RCC 7860 (cell line): ENCODE data around the gene PTPN23.
A peak's percentile ranks its signal among the peaks of the same experiment; 100 is the strongest.
"Not testable (repeated sequence)": the region's sequence is repeated elsewhere in the genome, so short reads cannot be mapped to it uniquely, and the experiment has no call there.

Experiments used
- DNase-seq: peaks from one replicate; pipeline ENCODE4 v3.0.0-alpha.2; 2015; ENCODE audit warnings: low spot score
- FAIRE-seq: peaks from 2 replicates; lab custom pipeline; 2012; peaks lifted over from hg19 to GRCh38; lab: Jason Lieb, UNC

PTPN23 gene

GRCh38 chr3:47367631-47368030, 13.2 kb upstream of the PTPN23 start:
- FAIRE-seq = no peak
- no peak for DNase-seq

- not testable (repeated sequence) for FAIRE-seq, DNase-seq
Observed at GRCh38 chr3:47370020-47370419, 10.8 kb upstream of the PTPN23 start.

DNA sequence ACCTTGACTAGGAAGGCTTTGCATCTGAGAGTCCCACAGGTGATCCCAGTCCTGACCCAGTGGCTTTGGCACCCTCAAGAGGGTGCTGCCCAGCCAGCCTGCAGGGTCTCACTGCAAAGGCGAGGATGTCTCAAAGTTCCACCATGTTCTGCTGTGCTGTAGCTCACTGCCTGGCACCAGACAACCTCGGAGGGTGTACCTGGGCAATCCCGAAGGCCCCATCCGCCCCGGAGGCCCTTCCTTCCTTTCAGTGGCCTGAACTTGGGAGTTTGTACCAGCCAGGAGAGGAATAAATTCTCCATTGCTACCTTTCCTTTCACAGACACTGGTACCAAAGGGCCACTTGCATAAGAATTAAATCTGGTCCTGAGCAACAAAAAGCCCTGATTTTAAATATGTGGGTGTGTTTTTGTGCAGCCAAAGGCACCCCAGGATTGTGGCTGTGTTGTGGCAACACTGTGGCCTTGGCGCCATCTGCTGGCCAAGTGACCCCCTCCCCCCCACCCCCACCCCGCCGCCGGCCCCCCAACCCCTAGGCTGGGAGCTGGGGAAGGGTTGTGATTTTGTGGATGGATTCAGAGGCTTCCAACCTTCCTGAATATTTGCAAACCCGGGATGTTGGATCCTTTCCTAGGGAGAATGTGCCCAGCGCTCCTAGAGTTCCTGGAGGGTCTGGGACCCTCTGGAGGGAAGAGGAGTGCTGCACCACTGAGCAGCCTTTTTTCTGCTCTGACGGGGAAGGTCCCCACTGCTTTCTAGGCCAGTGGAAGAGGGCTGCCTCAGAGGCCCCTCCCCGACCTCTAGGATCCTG, 9.7 kb upstream of the PTPN23 start:
- FAIRE-seq = no peak
- DNase-seq = no peak

DNA sequence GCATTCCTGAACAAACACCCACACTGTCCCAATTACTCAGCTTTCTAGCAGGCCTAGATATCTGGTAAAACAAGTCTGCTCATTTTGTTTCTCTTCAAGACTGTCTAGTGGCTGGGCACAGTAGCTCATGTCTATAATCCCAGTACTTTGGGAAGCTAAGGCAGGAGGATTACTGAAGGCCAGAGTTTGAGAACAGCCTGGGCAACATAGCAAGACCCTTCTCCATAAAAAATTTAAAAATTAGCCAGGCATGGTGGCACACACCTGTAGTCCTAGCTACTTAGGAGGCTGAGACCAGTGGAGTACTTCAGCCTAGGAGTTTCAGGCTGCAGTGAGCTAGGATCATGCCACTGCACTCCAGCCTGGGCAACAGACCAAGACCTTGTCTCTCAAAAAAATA, 6.2 kb upstream of the PTPN23 start:
- DNase-seq (no peak), FAIRE-seq (no peak)

- no peak for DNase-seq
- FAIRE-seq = no peak
Observed at GRCh38 chr3:47376393-47376792, 4.4 kb upstream of the PTPN23 start.

- FAIRE-seq = no peak
- DNase-seq = no peak
Observed at GRCh38 chr3:47377186-47377585, 3.6 kb upstream of the PTPN23 start.

DNA sequence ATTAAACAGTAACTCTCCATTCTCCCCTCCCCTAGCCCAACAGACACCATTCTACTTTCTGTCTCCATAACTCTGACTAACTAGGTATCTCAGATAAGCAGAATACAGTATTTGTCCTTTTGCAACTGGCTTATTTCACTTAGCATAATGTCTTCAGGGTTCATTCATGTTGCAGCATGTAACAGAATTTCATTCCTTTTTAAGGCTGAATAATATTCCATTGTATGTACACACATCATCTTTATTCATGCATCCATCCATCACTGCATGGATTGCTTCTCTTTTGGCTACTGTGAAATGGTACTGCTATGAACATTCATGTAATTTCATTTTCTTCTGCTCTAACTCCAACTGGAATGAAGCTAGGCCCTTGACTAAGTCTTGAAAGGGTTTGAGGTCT, 2.0 kb upstream of the PTPN23 start:
- no peak for FAIRE-seq
- DNase-seq = no peak

GRCh38 chr3:47379411-47379899, 1.4 kb upstream of the PTPN23 start:
- FAIRE-seq (no peak), DNase-seq (no peak)

DNA sequence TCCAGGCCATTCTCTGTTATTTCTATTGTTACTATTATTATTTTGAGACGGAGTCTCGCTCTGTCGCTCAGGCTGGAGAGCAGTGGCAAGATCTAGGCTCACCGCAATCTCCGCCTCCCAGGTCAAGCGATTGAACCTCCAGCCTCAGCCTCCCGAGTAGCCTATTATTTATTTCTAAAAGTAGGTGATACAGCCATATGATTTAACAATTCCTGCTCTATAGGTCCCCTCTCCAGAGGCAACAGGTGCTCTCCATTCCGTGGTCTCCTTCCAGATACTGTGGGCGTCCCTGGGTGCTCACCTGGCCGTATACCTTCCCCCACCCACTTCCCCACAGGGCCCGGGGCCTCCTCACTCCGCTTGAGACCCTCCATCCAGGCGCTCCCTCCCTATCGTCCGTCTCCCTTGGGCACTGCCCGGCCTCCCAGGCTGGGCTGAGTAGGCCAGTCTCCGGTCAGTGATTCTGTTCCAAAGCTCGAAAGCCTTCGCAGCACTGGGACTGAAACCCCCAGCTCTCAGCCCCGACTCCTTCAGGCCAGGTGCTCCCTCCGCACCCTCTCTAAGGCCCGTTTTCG, 708 bp upstream of the PTPN23 start:
- DNase-seq = no peak
- FAIRE-seq = no peak

DNA sequence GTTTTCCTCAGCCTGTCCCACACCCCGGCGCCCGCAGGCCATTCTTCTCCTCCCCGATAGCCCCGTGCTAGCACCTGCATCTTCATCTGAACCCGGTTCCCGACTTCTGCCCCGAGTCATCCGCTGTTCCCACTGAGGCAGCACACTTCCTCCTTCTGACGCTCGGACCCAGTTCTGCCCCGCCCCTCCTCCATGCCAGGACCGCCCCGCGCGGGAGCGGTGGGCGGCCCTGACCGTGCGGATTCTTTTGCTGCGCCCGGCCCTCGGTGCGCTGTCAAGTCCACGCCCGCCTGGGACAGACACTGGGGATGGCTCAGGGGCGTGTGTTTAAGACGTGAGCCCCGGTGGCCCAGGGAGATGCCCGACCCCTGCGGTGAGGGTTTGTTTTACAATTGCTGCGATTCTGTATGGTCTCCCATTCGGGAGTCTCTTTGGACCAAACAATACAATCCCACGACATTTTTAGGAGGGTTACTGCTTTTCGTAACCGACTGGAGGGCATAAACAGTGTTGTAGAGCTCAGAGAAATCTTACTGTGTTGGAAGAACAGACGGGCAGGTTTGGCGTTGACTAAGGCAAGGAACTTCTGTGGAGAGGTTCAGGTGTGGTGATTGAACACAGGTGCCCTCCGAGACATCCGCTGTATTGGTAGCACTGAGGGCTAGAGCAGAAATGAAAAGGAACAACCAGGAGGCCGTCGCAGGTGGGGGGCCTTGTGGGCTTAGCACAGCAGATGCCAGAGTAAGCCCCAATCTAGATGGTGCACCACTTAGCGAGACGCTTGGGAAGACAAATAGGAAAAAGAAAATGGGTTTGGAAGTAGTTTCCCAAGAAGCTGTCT, 716 bp downstream of the PTPN23 start:
- DNase-seq = peak; percentile 73
- FAIRE-seq = no peak

DNA sequence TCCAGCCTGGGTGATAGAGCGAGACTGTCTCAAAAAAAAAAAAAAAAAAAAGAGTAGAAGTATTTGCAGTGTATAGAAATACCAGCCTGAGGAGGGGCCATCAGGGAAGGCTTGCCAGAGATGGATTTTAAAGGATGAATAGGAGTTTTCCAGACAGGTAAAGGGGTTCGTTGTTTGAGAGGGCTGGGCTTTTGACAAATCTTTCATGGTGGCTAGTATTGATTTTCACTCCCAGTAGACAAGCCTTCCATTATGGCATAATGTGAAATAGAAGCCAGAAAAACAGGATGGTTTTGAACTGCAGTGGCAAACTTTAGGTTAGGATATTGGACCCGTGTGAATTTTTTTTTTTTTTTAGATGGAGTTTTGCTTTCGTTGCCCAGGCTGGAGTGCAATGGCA, 3.6 kb downstream of the PTPN23 start:
- FAIRE-seq (no peak), DNase-seq (no peak)

DNA sequence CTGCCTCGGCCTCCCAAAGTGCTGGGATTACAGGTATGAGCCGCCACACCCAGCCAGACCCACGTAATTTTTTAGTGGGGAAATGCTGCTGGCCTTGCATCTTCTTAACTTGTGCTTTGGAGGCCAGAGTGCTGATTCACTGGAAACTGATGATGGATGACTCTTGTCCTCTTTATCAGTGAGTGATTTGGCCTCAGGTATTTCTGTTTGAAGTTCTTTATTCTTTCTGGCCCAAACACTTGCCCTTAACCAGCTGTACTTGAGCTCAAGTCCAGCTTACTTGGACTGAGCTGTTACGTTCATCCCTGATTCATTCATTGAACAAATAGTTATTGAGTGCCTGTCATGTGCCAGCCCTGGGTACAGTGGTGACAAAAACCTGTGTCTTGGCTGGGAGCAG, 4.2 kb downstream of the PTPN23 start:
- DNase-seq = peak; percentile 20
- FAIRE-seq = no peak

GRCh38 chr3:47385796-47386195, 5.0 kb downstream of the PTPN23 start:
- FAIRE-seq = no peak

GRCh38 chr3:47392933-47393332, 12.1 kb downstream of the PTPN23 start:
- DNase-seq (no peak), FAIRE-seq (no peak)

More at GRCh38 chr3:47385796-47386195, 5.0 kb downstream of the PTPN23 start:
- DNase-seq = no peak

GRCh38 chr3:47394140-47394870, 13.5 kb downstream of the PTPN23 start:
- FAIRE-seq (no peak), DNase-seq (no peak)

- FAIRE-seq = no peak
- no peak for DNase-seq
Observed at GRCh38 chr3:47394881-47395280, 14.1 kb downstream of the PTPN23 start.

DNA sequence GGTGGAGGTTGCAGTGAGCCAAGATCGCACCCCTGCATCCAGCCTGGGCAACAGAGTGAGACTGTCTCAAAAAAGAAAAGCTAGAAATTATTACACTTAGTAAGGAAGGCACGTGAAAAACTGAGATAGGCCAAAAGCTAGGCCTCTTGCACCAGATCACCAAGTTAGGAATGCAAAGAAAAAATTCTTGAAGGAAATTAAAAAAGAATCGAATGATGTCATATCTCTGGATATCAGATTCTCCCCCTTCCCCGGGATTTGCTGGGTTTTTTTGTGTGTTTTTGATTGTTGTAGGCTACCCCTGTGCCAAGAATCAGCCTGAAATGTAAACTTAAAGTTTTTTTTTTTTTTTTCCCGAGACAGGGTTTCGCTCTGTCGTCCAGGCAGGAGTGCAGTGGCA, 17.4 kb downstream of the PTPN23 start:
- FAIRE-seq = no peak
- no peak for DNase-seq

- FAIRE-seq = no peak
Observed at GRCh38 chr3:47399016-47399415, 18.2 kb downstream of the PTPN23 start.

DNA sequence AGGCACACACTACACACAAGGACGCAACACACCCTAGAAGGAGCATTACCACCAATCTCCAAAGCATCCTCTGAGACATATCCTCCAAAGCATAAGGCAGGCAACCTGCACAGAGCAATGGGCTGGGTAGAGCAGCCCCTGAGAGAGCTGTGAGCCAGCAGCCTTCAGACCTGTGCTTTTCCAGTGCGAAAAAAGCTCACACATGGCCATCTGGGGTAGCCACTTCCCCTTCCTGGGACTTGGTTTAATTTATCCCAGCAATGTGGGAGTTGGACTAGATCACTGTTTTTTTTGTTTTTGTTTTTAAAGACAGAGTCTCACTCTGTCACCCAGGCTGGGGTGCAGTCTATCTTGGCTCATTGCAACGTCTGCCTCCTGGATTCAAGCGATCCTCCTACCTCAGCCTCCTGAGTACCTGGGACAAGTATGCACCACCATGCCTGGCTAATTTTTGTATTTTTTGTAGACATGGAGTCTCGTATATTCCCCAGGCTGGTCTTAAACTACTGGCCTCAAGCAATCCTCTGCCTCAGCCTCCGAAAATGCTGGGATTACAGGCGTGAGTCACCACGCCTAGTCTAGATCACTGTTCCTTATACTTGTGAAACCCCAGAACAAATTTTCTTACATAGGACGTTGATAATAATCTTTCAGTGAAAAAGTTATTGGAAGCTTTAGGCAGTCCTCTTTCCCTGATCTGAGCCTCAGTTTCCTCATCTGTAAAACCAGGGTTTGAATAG, 18.9 kb downstream of the PTPN23 start:
- no peak for FAIRE-seq
- no peak for DNase-seq

More at GRCh38 chr3:47399016-47399415, 18.2 kb downstream of the PTPN23 start:
- DNase-seq = no peak

- FAIRE-seq (no peak), DNase-seq (no peak)
Observed at GRCh38 chr3:47404431-47404876, 23.6 kb downstream of the PTPN23 start.
